ENCODE results near the gene CLOCK.

CLOCK gene

GRCh38 chr4:55393461-55394320 lies 153.0 kb downstream of the CLOCK start:
- H3K4me1 ChIP-seq (ENCODE audit: insufficient read depth, low read length, poor library complexity, severe bottlenecking), result peaks cover 21% of the 10 kb centered on the region
- no peak overlapping the region for H3K4me3 ChIP-seq (ENCODE audit: low read length, poor library complexity, severe bottlenecking)
- H3K4me2 ChIP-seq (ENCODE audit: low read depth, low read length, poor library complexity, severe bottlenecking), result no peak overlapping the region
- no peak for TF ChIP-seq EZH2phosphoT487 (IDR thresholded peaks at IDR 0.05; ENCODE audit: borderline replicate concordance)
- no peak for TF ChIP-seq CTCF (conservative IDR thresholded peaks at IDR 0.05; ENCODE audit: low read length)
- peaks cover 4% of the 10 kb centered on the region for H3K27me3 ChIP-seq (ENCODE audit: insufficient read depth, low read length, poor library complexity, severe bottlenecking)
- no peak overlapping the region for H3K9ac ChIP-seq (ENCODE audit: low read depth, low read length, poor library complexity, severe bottlenecking)
- H3K9me2 ChIP-seq (replicated peaks; ENCODE audit: low read depth, low read length), result no peaks in the 10 kb centered on the region
- H4K20me1 ChIP-seq (ENCODE audit: insufficient read depth, low read length, poor library complexity, severe bottlenecking), result peaks cover 26% of the 10 kb centered on the region
- peaks cover 29% of the 10 kb centered on the region for H3K79me2 ChIP-seq (ENCODE audit: insufficient read depth, low read length)
- no peaks in the 10 kb centered on the region for H3K36me3 ChIP-seq (ENCODE audit: insufficient read depth, low read length)
- H3F3A ChIP-seq (ENCODE audit: low read depth), result no peaks in the 10 kb centered on the region
- peak overlapping the region; percentile 29; the same call in 1 of the 2 replicates for H2AFZ ChIP-seq (ENCODE audit: low read length)
- no peaks in the 10 kb centered on the region for H3K9me3 ChIP-seq (ENCODE audit: insufficient read depth, low read depth, low read length)

GRCh38 chr4:55386840-55387239 lies 159.9 kb downstream of the CLOCK start:
- H3K9me3 ChIP-seq (ENCODE audit: insufficient read depth, low read depth, low read length), result no peaks in the 10 kb centered on the region
- H2AFZ ChIP-seq (ENCODE audit: low read length), result no peak overlapping the region
- H3K4me2 ChIP-seq (ENCODE audit: low read depth, low read length, poor library complexity, severe bottlenecking), result no peak overlapping the region
- no peak overlapping the region for H3K9ac ChIP-seq (ENCODE audit: low read depth, low read length, poor library complexity, severe bottlenecking)
- H3K27me3 ChIP-seq (ENCODE audit: insufficient read depth, low read length, poor library complexity, severe bottlenecking), result no peaks in the 10 kb centered on the region
- H3K36me3 ChIP-seq (ENCODE audit: insufficient read depth, low read length), result no peaks in the 10 kb centered on the region
- H3F3A ChIP-seq (ENCODE audit: low read depth), result no peaks in the 10 kb centered on the region
- no peaks in the 10 kb centered on the region for H4K20me1 ChIP-seq (ENCODE audit: insufficient read depth, low read length, poor library complexity, severe bottlenecking)
- no peaks in the 10 kb centered on the region for H3K79me2 ChIP-seq (ENCODE audit: insufficient read depth, low read length)
- no peak overlapping the region for H3K4me3 ChIP-seq (ENCODE audit: low read length, poor library complexity, severe bottlenecking)
- no peaks in the 10 kb centered on the region for H3K9me2 ChIP-seq (replicated peaks; ENCODE audit: low read depth, low read length)
- TF ChIP-seq CTCF (conservative IDR thresholded peaks at IDR 0.05; ENCODE audit: low read length) (no peak), EZH2phosphoT487 (IDR thresholded peaks at IDR 0.05; ENCODE audit: borderline replicate concordance) (no peak)
- H3K4me1 ChIP-seq (ENCODE audit: insufficient read depth, low read length, poor library complexity, severe bottlenecking), result peaks cover 4% of the 10 kb centered on the region

GRCh38 chr4:55386073-55386472 lies 160.6 kb downstream of the CLOCK start:
- no peaks in the 10 kb centered on the region for H3K27me3 ChIP-seq (ENCODE audit: insufficient read depth, low read length, poor library complexity, severe bottlenecking)
- no peaks in the 10 kb centered on the region for H3K36me3 ChIP-seq (ENCODE audit: insufficient read depth, low read length)
- TF ChIP-seq EZH2phosphoT487 (IDR thresholded peaks at IDR 0.05; ENCODE audit: borderline replicate concordance) (no peak), CTCF (conservative IDR thresholded peaks at IDR 0.05; ENCODE audit: low read length) (no peak)
- no peaks in the 10 kb centered on the region for H3K9me2 ChIP-seq (replicated peaks; ENCODE audit: low read depth, low read length)
- peak overlapping the region; percentile 69; the same call in 1 of the 2 replicates for H2AFZ ChIP-seq (ENCODE audit: low read length)
- no peaks in the 10 kb centered on the region for H3F3A ChIP-seq (ENCODE audit: low read depth)
- no peaks in the 10 kb centered on the region for H3K79me2 ChIP-seq (ENCODE audit: insufficient read depth, low read length)
- no peak overlapping the region for H3K4me3 ChIP-seq (ENCODE audit: low read length, poor library complexity, severe bottlenecking)
- H3K9me3 ChIP-seq (ENCODE audit: insufficient read depth, low read depth, low read length), result no peaks in the 10 kb centered on the region
- H3K4me2 ChIP-seq (ENCODE audit: low read depth, low read length, poor library complexity, severe bottlenecking), result no peak overlapping the region
- no peak overlapping the region for H3K9ac ChIP-seq (ENCODE audit: low read depth, low read length, poor library complexity, severe bottlenecking)
- no peaks in the 10 kb centered on the region for H4K20me1 ChIP-seq (ENCODE audit: insufficient read depth, low read length, poor library complexity, severe bottlenecking)
- peaks cover 4% of the 10 kb centered on the region for H3K4me1 ChIP-seq (ENCODE audit: insufficient read depth, low read length, poor library complexity, severe bottlenecking)

Measured in Loucy (cell line).